NCI-H345 treated with DMSO at 0.1 percent for 48 hours (cell line): Measurements from ENCODE around the gene DPM2.

ENCODE experiments used
- DNase-seq: peaks from one replicate; lab custom pipeline; 2025; ENCODE audit not compliant: unreplicated experiment; lab: John Stamatoyannopoulos, UW

The DPM2 gene

GRCh38 chr9:127903557-127904475 lies 33.8 kb downstream of the DPM2 start:
- DNase-seq = no peak

GRCh38 chr9:127899128-127899943 lies 38.3 kb downstream of the DPM2 start, which contains the start of gene ST6GALNAC6:
TSS of gene ST6GALNAC6 (minus strand) at chr9:127899603. CDS start at chr9:127897981, 1,622 bp downstream.
- peak; percentile 43 for DNase-seq

- DNase-seq = no peak
These were observed 39.1 kb downstream of the DPM2 start for GRCh38 chr9:127898433-127899127.

- DNase-seq = no peak
These were observed 40.4 kb downstream of the DPM2 start for GRCh38 chr9:127897193-127897692.

- no peak for DNase-seq
These were observed 41.1 kb downstream of the DPM2 start for GRCh38 chr9:127896395-127897192.

GRCh38 chr9:127895811-127896210 lies 41.8 kb downstream of the DPM2 start:
- no peak for DNase-seq

GRCh38 chr9:127893392-127893791 lies 44.3 kb downstream of the DPM2 start:
- DNase-seq = no peak

- DNase-seq = no peak
These were observed 44.8 kb downstream of the DPM2 start for GRCh38 chr9:127892831-127893230.

- no peak for DNase-seq
These were observed 47.6 kb downstream of the DPM2 start for GRCh38 chr9:127890053-127890452.

- DNase-seq = no peak
These were observed 49.9 kb downstream of the DPM2 start for GRCh38 chr9:127887792-127888191.

GRCh38 chr9:127886401-127886972 lies 51.2 kb downstream of the DPM2 start:
- no peak for DNase-seq

- no peak for DNase-seq
These were observed 52.0 kb downstream of the DPM2 start for GRCh38 chr9:127885508-127886281.
